Measurements from ENCODE around the gene LAMP5.

LAMP5 gene

GRCh38 chr20:9543214-9543613 is 28.8 kb downstream of the LAMP5 start:
- no peak for DNase-seq

- DNase-seq: no peak
Observed at GRCh38 chr20:9550283-9550682, 35.9 kb downstream of the LAMP5 start.

GRCh38 chr20:9550871-9551270 is 36.5 kb downstream of the LAMP5 start:
- DNase-seq: no peak

GRCh38 chr20:9551808-9552550 is 37.6 kb downstream of the LAMP5 start:
- DNase-seq: no peak

GRCh38 chr20:9555781-9556180 is 41.4 kb downstream of the LAMP5 start:
- DNase-seq: no peak

- DNase-seq: no peak
Observed at GRCh38 chr20:9557411-9557810, 43.0 kb downstream of the LAMP5 start.

GRCh38 chr20:9565910-9566550 is 51.6 kb downstream of the LAMP5 start:
- no peak for DNase-seq

- no peak for DNase-seq
Observed at GRCh38 chr20:9566977-9567376, 52.6 kb downstream of the LAMP5 start.

- no peak for DNase-seq
Observed at GRCh38 chr20:9570612-9571011, 56.2 kb downstream of the LAMP5 start.

GRCh38 chr20:9571783-9572182 is 57.4 kb downstream of the LAMP5 start:
- DNase-seq: no peak

GRCh38 chr20:9572670-9573069 is 58.3 kb downstream of the LAMP5 start:
- DNase-seq: no peak

GRCh38 chr20:9573335-9574151 is 59.2 kb downstream of the LAMP5 start:
- no peak for DNase-seq

- no peak for DNase-seq
Observed at GRCh38 chr20:9574181-9574580, 59.8 kb downstream of the LAMP5 start.

- DNase-seq: no peak
Observed at GRCh38 chr20:9574776-9575175, 60.4 kb downstream of the LAMP5 start.

GRCh38 chr20:9575836-9576235 is 61.4 kb downstream of the LAMP5 start:
- DNase-seq: no peak

GRCh38 chr20:9576695-9577094 is 62.3 kb downstream of the LAMP5 start:
- DNase-seq: no peak

- no peak for DNase-seq
Observed at GRCh38 chr20:9577397-9577796, 63.0 kb downstream of the LAMP5 start.

GRCh38 chr20:9578594-9578993 is 64.2 kb downstream of the LAMP5 start:
- no peak for DNase-seq
